MCF 10A (cell line): ENCODE measurements around the gene HAUS8. TPM values are rescaled to one million over a fixed set of nuclear protein-coding genes. Genes with fewer than 3 reads are reported as not detected.

ENCODE experiments used
- BruUV-seq: library from RNA; stranded (reverse); fragments of 400-500 nt; replicated peaks from 2 replicates; lab custom pipeline; 2021; lab: Mats Ljungman, UMichigan
- CTCF ChIA-PET: fragments of 300-600 bp; sonication (Branson Sonifier 250); formaldehyde crosslinking; extraction: SDS; loops from one replicate; lab custom pipeline; 2021; ENCODE audit warnings: antibody characterized with exemption, inconsistent platforms; lab: Yijun Ruan, JAX
- POLR2A ChIA-PET: fragments of 300-600, 350-650 bp; sonication (Branson Sonifier 250); formaldehyde crosslinking; extraction: SDS; loops from one replicate; lab custom pipeline; 2020; ENCODE audit warnings: antibody characterized with exemption, inconsistent platforms; lab: Yijun Ruan, JAX
- DNase-seq: peaks from one replicate; pipeline ENCODE4 v3.0.0-alpha.2; 2018; ENCODE audit not compliant: unreplicated experiment
- H3K27ac Mint-ChIP-seq: one replicate; pipeline ENCODE4 v1.8.0; 2022; ENCODE audit warnings: mild to moderate bottlenecking, low read depth, mixed read lengths; ENCODE audit not compliant: unreplicated experiment
- H3K27me3 Mint-ChIP-seq: one replicate; pipeline ENCODE4 v1.8.0; 2022; ENCODE audit warnings: mixed read lengths; ENCODE audit not compliant: insufficient read depth, unreplicated experiment
- H3K36me3 Mint-ChIP-seq: one replicate; pipeline ENCODE4 v1.8.0; 2022; ENCODE audit warnings: mild to moderate bottlenecking, moderate library complexity, mixed read lengths; ENCODE audit not compliant: insufficient read depth, unreplicated experiment
- H3K4me1 Mint-ChIP-seq: one replicate; pipeline ENCODE4 v1.8.0; 2022; ENCODE audit warnings: mixed read lengths; ENCODE audit not compliant: insufficient read depth, unreplicated experiment
- H3K4me3 Mint-ChIP-seq: one replicate; pipeline ENCODE4 v1.8.0; 2022; ENCODE audit warnings: mild to moderate bottlenecking, moderate library complexity, mixed read lengths; ENCODE audit not compliant: unreplicated experiment
- H3K9me3 Mint-ChIP-seq: one replicate; pipeline ENCODE4 v1.8.0; 2022; ENCODE audit warnings: mixed read lengths; ENCODE audit not compliant: unreplicated experiment
- intact Hi-C: fragments of 100-400 bp; cut with micrococcal nuclease; formaldehyde crosslinking; loops from 2 replicates; pipeline ENCODE4 v1.14.1; 2022
- total RNA-seq: library from RNA; stranded (reverse); gene quantifications from 2 replicates; pipeline ENCODE4 v1.2.3, GENCODE V29; 2022
- TF ChIP-seq, protein P1 (sequence below): fragments of 200-600 bp; IDR thresholded peaks from one replicate; pipeline ENCODE4 v1.8.0; 2022; ENCODE audit warnings: antibody characterized with exemption, mild to moderate bottlenecking; ENCODE audit not compliant: unreplicated experiment

HAUS8 gene
- total RNA-seq, 1 experiment from 2014 or later = 8.4 TPM

DNA sequence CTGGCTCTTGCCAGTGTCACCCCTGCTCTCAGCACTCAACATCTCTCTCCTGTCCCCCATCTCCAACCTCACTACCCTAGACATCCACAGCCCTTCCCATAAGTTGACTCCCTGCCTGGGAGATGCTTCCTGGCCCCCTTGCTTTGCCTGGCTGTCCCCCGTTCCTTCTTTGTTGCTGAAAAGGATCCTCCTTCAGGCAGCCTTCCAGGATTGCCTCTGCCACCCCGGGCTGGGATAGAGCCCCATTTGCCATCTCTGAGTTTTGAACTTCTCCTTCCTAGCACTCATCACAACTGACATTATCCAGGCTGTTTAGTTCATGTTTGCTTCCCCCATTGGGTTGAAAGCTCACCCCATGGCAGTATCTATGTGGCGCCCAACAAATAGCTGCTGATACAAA, 68.7 kb downstream of the HAUS8 start:
- peaks cover 4% of the 10 kb centered on the region for H3K9me3 Mint-ChIP-seq
- DNase-seq = no peak
- ChIA-PET POLR2A (no interaction called here), CTCF (no interaction called here)
- no peaks in the 10 kb centered on the region for H3K4me1 Mint-ChIP-seq
- H3K36me3 Mint-ChIP-seq = no peaks in the 10 kb centered on the region
- H3K27ac Mint-ChIP-seq = no peak overlapping the region
- TF ChIP-seq, protein P1, sequence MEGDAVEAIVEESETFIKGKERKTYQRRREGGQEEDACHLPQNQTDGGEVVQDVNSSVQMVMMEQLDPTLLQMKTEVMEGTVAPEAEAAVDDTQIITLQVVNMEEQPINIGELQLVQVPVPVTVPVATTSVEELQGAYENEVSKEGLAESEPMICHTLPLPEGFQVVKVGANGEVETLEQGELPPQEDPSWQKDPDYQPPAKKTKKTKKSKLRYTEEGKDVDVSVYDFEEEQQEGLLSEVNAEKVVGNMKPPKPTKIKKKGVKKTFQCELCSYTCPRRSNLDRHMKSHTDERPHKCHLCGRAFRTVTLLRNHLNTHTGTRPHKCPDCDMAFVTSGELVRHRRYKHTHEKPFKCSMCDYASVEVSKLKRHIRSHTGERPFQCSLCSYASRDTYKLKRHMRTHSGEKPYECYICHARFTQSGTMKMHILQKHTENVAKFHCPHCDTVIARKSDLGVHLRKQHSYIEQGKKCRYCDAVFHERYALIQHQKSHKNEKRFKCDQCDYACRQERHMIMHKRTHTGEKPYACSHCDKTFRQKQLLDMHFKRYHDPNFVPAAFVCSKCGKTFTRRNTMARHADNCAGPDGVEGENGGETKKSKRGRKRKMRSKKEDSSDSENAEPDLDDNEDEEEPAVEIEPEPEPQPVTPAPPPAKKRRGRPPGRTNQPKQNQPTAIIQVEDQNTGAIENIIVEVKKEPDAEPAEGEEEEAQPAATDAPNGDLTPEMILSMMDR = no peak
- intact Hi-C loops = no loop called here
- peaks cover 18% of the 10 kb centered on the region for H3K27me3 Mint-ChIP-seq
- BruUV-seq = no TSS peak
- no peak overlapping the region for H3K4me3 Mint-ChIP-seq

DNA sequence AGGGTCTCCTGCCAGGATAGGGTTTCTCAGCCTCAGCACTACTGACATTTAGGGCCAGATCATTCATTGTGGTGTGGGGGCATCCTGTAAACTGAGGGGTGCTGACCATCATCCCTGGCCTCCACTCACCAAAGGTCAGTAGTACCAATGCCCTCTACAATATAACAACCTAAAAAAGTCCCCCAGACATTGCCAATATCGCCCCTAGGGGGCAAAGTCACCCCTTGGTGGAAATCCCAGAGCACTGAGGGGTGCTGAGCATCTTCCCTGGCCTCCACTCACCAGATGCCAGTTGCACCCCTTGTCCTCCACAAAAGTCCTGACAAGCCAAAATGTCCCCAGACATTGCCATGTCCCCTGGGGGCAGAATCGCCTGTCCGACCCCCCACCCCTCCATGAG, 70.3 kb downstream of the HAUS8 start:
- no peak overlapping the region for H3K4me3 Mint-ChIP-seq
- H3K36me3 Mint-ChIP-seq = no peaks in the 10 kb centered on the region
- no TSS peak for BruUV-seq
- H3K27me3 Mint-ChIP-seq = peaks cover 25% of the 10 kb centered on the region
- DNase-seq = no peak
- TF ChIP-seq, protein P1 = no peak
- intact Hi-C loops = no loop called here
- ChIA-PET CTCF (no interaction called here), POLR2A (no interaction called here)
- no peaks in the 10 kb centered on the region for H3K4me1 Mint-ChIP-seq
- H3K9me3 Mint-ChIP-seq = peaks cover 4% of the 10 kb centered on the region
- H3K27ac Mint-ChIP-seq = no peak overlapping the region

DNA sequence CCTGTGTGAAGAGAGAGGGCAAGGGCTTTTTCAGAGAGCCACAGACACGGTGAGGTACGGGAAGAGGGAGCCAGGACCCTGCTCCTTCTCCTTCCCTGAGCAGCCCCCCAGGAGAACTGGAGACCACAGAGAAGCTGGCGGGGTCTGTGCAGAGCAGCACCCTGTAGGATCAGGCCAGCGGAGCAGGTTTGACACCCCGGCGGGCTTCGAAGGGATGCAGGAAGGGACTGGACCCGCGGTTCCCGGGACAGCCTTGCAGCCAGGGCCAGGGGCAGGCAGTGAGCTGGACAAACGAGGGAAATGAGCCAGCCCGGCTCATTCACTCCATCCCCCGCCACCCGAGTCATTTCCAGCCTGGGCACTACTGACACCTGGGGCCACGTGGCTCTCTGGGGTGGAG, 70.9 kb downstream of the HAUS8 start:
- BruUV-seq = no TSS peak
- H3K9me3 Mint-ChIP-seq = no peaks in the 10 kb centered on the region
- POLR2A ChIA-PET = no interaction called here

DNA sequence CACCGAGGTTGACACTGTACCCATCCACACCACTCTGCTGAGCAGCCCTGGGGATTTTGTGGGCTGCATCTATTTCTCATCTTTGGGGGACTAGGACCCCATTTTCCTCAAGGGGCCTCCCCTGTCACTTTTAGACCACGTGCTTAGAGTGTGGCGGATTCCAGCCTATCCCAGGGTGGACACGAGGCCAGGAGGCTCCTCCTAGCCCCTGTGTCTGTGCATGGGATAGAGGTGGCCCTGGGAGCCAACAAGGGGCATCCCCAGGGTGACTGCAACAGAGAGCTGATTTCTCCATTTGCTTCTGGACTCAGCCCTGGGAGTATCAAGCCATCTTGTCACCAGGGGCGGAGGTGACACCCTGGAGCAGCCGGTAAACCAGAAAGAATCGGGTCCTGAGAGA, 72.8 kb downstream of the HAUS8 start:
- Mint-ChIP-seq H3K27ac (no peak overlapping the region), H3K4me3 (no peak overlapping the region), H3K36me3 (no peaks in the 10 kb centered on the region), H3K27me3 (peaks cover 21% of the 10 kb centered on the region), H3K4me1 (no peaks in the 10 kb centered on the region), H3K9me3 (no peaks in the 10 kb centered on the region)
- ChIA-PET POLR2A (no interaction called here), CTCF (no interaction called here)
- DNase-seq = no peak
- TF ChIP-seq, protein P1 = no peak
- no TSS peak for BruUV-seq
- intact Hi-C loops = no loop called here

More for the DNA sequence above, 70.9 kb downstream of the HAUS8 start:
- no peak for DNase-seq
- H3K4me1 Mint-ChIP-seq = no peaks in the 10 kb centered on the region
- TF ChIP-seq, protein P1 = no peak
- no peak overlapping the region for H3K4me3 Mint-ChIP-seq
- intact Hi-C loops = no loop called here
- peaks cover 25% of the 10 kb centered on the region for H3K27me3 Mint-ChIP-seq
- no peak overlapping the region for H3K27ac Mint-ChIP-seq
- CTCF ChIA-PET = no interaction called here
- H3K36me3 Mint-ChIP-seq = no peaks in the 10 kb centered on the region
